Progenitor cell of endocrine pancreas (in vitro differentiated cells): ENCODE results near the gene PDCD4. TPM values are rescaled to one million over a fixed set of nuclear protein-coding genes. Genes with fewer than 3 reads are reported as not detected.
A peak's percentile ranks its signal among the peaks of the same experiment; 100 is the strongest.

Source experiments
- DNase-seq: peaks from one replicate; pipeline ENCODE4 v3.0.0; 2021; ENCODE audit warnings: low spot score; ENCODE audit not compliant: unreplicated experiment
- H3K27ac Mint-ChIP-seq: 2 replicates; pipeline ENCODE4 v1.8.0; 2021; ENCODE audit warnings: mild to moderate bottlenecking, moderate library complexity, mixed read lengths
- H3K27me3 Mint-ChIP-seq: 2 replicates; pipeline ENCODE4 v1.8.0; 2021; ENCODE audit warnings: mixed read lengths
- H3K36me3 Mint-ChIP-seq: 2 replicates; pipeline ENCODE4 v1.8.0; 2022; ENCODE audit warnings: mixed read lengths; ENCODE audit not compliant: insufficient read depth
- H3K4me1 Mint-ChIP-seq: 2 replicates; pipeline ENCODE4 v1.8.0; 2021; ENCODE audit warnings: low read depth, mixed read lengths
- H3K4me3 Mint-ChIP-seq: 2 replicates; pipeline ENCODE4 v1.8.0; 2021; ENCODE audit warnings: low read depth, mild to moderate bottlenecking, moderate library complexity, mixed read lengths
- H3K9me3 Mint-ChIP-seq: 2 replicates; pipeline ENCODE4 v1.8.0; 2021; ENCODE audit warnings: low read depth, mixed read lengths
- total RNA-seq: library from RNA; stranded (reverse); gene quantifications from 2 replicates; pipeline ENCODE4 v1.2.1, GENCODE V29; 2021
- TF ChIP-seq, protein P1 (sequence below): fragments of 200-600 bp; sonication (generic); IDR thresholded peaks from one replicate; pipeline ENCODE4 v1.5.0; 2021; ENCODE audit warnings: antibody characterized with exemption, mild to moderate bottlenecking; ENCODE audit not compliant: unreplicated experiment

Gene PDCD4
- total RNA-seq, 1 donor from 2014 or later = 172 TPM

DNA sequence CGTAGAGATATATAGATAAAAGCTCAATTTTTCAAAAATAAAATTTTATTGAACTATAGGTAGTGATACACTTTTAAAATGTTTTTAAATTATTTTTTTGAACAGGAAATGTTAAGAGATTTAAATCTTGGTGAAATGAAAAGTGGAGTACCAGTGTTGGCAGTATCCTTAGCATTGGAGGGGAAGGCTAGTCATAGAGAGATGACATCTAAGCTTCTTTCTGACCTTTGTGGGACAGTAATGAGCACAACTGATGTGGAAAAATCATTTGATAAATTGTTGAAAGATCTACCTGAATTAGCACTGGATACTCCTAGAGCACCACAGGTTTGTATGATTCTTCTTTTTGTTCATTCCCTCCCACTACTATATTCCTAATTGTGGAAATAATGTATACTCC is 15.8 kb downstream of the PDCD4 start:
- Mint-ChIP-seq H3K27ac (no peak overlapping the region), H3K9me3 (no peaks in the 10 kb centered on the region), H3K27me3 (no peaks in the 10 kb centered on the region), H3K36me3 (peaks cover 24% of the 10 kb centered on the region), H3K4me3 (no peak overlapping the region), H3K4me1 (no peaks in the 10 kb centered on the region)
- TF ChIP-seq, protein P1, sequence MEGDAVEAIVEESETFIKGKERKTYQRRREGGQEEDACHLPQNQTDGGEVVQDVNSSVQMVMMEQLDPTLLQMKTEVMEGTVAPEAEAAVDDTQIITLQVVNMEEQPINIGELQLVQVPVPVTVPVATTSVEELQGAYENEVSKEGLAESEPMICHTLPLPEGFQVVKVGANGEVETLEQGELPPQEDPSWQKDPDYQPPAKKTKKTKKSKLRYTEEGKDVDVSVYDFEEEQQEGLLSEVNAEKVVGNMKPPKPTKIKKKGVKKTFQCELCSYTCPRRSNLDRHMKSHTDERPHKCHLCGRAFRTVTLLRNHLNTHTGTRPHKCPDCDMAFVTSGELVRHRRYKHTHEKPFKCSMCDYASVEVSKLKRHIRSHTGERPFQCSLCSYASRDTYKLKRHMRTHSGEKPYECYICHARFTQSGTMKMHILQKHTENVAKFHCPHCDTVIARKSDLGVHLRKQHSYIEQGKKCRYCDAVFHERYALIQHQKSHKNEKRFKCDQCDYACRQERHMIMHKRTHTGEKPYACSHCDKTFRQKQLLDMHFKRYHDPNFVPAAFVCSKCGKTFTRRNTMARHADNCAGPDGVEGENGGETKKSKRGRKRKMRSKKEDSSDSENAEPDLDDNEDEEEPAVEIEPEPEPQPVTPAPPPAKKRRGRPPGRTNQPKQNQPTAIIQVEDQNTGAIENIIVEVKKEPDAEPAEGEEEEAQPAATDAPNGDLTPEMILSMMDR = no peak
- DNase-seq = no peak

DNA sequence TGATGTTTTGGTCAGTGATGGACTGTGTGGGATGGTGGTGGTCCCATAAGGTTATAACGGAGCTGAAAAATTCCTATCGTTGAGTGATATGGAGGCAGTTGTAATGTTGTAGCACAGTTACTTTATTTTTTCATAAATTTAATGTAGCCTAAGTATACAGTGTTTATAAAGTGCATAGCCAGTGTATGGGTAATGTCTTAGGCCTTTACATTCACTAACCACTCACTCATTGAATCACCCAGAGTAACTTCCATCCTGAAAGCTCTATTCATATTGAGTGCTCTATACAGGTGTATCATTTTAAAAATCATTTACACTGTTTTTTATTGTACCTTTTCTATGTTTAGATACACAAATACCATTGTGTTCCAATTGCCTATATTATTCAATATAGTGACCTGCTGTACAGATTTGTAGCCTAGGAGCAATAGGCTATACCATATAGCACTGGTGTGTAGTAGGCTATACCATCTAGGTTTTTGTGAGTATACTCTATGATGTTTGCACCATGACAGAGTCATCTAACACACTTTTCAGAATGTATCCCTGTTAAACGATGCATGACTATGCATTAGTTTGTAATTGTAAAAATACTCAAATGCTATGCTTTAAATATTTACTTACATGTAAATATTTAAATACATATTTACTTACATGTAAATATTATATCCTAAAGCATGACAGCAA is 21.0 kb downstream of the PDCD4 start:
- no peak overlapping the region for H3K27ac Mint-ChIP-seq
- H3K27me3 Mint-ChIP-seq = no peaks in the 10 kb centered on the region
- TF ChIP-seq, protein P1 = no peak
- H3K9me3 Mint-ChIP-seq = no peaks in the 10 kb centered on the region
- H3K4me3 Mint-ChIP-seq = no peak overlapping the region
- no peak for DNase-seq
- H3K4me1 Mint-ChIP-seq = peaks cover 5% of the 10 kb centered on the region
- H3K36me3 Mint-ChIP-seq = peaks cover 14% of the 10 kb centered on the region

DNA sequence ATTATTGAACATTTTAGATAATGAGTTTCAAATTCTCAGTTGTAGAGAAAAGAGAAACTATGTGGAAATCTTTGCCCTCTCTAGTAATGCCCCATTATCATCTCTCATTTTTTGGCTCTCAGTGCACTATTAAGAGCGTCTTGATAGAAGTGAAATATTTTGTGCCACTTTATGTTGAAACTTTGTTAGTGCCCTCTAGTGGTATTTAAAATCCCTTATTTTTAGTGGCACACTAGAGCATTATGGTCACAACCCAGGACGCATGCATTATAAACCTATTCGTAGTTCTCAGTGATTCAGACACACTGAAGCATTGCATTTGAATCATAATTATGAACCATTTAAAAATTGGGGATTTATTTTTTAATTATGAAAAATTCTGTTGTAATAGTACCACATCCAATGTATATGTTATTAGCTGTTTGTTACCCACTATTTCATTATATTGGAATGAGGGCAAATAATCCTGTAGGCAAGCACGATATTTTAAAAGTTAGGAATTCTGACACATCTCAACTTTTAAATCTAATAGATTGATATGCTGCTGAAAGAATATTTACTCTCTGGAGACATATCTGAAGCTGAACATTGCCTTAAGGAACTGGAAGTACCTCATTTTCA is 21.9 kb downstream of the PDCD4 start:
- Mint-ChIP-seq H3K4me3 (no peak overlapping the region), H3K27ac (no peak overlapping the region), H3K9me3 (no peaks in the 10 kb centered on the region), H3K4me1 (peaks cover 5% of the 10 kb centered on the region), H3K36me3 (peaks cover 16% of the 10 kb centered on the region), H3K27me3 (no peaks in the 10 kb centered on the region)
- no peak for DNase-seq
- TF ChIP-seq, protein P1 = peak; percentile 69

DNA sequence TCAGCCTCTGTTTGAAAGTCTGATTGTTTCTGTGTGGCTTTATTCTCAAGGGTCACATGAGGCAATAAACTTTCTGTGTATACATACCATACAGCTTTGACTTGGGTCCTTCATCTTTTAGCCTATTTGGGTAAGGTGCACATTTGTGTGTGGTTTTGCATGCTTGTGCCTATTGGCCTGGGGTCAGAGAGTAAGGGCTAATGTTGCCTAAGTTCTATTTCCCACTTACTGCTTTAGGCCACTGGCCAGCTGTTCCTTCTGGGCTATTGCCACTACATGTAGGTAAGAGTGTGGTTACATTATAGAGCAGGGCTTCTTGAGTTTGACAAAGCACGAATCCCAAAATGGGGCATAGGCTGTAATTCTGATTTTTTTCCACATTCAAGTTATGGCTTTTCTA is 25.5 kb downstream of the PDCD4 start:
- DNase-seq = no peak
- TF ChIP-seq, protein P1 = no peak
- Mint-ChIP-seq H3K9me3 (no peaks in the 10 kb centered on the region), H3K36me3 (peaks cover 12% of the 10 kb centered on the region), H3K4me3 (no peak overlapping the region), H3K4me1 (peaks cover 5% of the 10 kb centered on the region), H3K27me3 (no peaks in the 10 kb centered on the region), H3K27ac (peak overlapping the region; percentile 10)

DNA sequence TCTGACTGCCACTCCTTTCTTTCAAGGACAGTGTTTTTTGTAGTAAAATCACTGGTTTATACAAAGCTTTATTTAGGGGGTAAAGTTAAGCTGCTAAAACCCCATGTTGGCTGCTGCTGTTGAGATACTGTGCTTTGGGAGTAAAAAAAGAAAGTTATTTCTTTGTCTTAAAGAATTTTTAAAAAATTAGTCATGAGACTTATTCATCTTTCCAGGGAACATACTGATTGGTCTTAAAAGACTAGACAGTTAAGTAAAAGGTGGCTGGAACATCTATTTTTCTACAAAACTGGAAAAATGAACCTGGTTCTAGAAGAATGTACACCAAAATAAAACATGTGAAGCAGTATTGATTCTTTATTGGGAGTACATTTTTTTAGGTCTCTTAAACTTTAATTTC is 26.7 kb downstream of the PDCD4 start:
- no peaks in the 10 kb centered on the region for H3K27me3 Mint-ChIP-seq
- DNase-seq = no peak
- H3K4me3 Mint-ChIP-seq = no peak overlapping the region
- no peaks in the 10 kb centered on the region for H3K9me3 Mint-ChIP-seq
- H3K36me3 Mint-ChIP-seq = peaks cover 11% of the 10 kb centered on the region
- no peak overlapping the region for H3K27ac Mint-ChIP-seq
- H3K4me1 Mint-ChIP-seq = peaks cover 5% of the 10 kb centered on the region
- TF ChIP-seq, protein P1 = no peak
